Kidney epithelial cell (primary cell): ENCODE results near the gene CCDC8. TPM values are rescaled to one million over a fixed set of nuclear protein-coding genes. Genes with fewer than 3 reads are reported as not detected.
"Not testable (repeated sequence)": the region's sequence is repeated elsewhere in the genome, so short reads cannot be mapped to it uniquely, and the experiment has no call there.

Experiments used
- DNase-seq: peaks from one replicate; pipeline ENCODE4 v3.0.0-alpha.2; 2010; ENCODE audit warnings: low read depth
- H3K27me3 ChIP-seq: 2 replicates; pipeline ENCODE4 v1.6.0; 2011; ENCODE audit warnings: low read length; ENCODE audit not compliant: control insufficient read depth, insufficient read depth
- H3K36me3 ChIP-seq: 2 replicates; pipeline ENCODE4 v1.5.1; 2011; ENCODE audit warnings: low read length; ENCODE audit not compliant: control insufficient read depth, insufficient read depth
- H3K4me3 ChIP-seq: 2 replicates; pipeline ENCODE4 v1.5.1; 2011; ENCODE audit warnings: low read depth, mild to moderate bottlenecking, control low read depth, low read length
- total RNA-seq: library from RNA; depleted of rRNA; stranded (reverse); fragments of >200 nt; gene quantifications from 2 replicates; pipeline ENCODE4 v1.2.3, GENCODE V29; 2015
- TF ChIP-seq, protein P1 (sequence below): IDR thresholded peaks from 2 replicates; pipeline ENCODE4 v1.5.1; 2011; ENCODE audit warnings: mild to moderate bottlenecking, moderate library complexity, low read length, control low read depth, inconsistent platforms; ENCODE audit not compliant: insufficient read depth, poor library complexity, severe bottlenecking

CCDC8 gene
- total RNA-seq, 1 donor from 2014 or later = 21.8 TPM

DNA sequence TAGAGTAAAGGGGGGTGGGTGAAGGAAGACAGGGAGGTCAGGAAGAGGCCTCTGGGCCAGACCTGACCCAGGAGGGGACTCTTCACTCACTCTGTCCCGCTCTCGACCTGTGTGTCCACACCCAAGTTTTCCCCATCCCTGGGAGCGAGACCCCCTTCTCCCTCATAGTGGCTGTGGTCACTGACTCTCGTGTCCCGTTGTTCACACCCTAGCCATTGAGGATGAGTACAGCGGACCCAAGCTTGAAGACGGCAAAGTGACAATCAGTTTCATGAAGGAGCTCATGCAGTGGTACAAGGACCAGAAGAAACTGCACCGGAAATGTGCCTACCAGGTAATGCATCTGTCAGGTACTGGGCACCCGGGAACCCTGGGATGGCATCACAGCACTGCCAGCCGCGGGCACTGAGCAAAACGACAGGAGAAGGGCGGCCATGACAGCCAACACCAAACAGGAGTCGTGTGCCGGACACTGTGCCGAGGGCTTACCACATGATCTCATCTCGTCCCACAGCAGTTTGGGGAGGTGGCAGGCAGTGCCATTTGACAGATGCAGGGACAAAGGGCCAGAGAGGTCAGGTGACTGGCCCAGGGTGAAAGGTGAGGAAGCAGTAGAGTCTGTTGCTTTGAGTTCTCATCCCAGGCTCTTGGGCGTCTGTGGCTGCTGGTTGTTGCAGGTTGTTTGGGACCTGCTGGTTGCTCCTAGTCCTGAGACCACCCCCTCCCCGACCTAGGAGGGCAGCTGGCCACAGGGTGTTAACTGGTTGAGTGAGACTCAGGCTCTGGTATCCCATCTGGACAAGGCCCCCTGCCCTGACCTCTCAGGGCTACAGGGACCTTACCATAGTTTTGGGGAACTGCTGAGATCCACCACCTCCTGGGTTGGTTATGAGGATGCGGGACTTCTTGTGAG lies 36.9 kb downstream of the CCDC8 start:
- TF ChIP-seq, protein P1, sequence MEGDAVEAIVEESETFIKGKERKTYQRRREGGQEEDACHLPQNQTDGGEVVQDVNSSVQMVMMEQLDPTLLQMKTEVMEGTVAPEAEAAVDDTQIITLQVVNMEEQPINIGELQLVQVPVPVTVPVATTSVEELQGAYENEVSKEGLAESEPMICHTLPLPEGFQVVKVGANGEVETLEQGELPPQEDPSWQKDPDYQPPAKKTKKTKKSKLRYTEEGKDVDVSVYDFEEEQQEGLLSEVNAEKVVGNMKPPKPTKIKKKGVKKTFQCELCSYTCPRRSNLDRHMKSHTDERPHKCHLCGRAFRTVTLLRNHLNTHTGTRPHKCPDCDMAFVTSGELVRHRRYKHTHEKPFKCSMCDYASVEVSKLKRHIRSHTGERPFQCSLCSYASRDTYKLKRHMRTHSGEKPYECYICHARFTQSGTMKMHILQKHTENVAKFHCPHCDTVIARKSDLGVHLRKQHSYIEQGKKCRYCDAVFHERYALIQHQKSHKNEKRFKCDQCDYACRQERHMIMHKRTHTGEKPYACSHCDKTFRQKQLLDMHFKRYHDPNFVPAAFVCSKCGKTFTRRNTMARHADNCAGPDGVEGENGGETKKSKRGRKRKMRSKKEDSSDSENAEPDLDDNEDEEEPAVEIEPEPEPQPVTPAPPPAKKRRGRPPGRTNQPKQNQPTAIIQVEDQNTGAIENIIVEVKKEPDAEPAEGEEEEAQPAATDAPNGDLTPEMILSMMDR = no peak
- Histone ChIP-seq H3K4me3 (no peak overlapping the region), H3K27me3 (no peaks in the 10 kb centered on the region), H3K36me3 (peaks cover 3% of the 10 kb centered on the region)
- no peak for DNase-seq

DNA sequence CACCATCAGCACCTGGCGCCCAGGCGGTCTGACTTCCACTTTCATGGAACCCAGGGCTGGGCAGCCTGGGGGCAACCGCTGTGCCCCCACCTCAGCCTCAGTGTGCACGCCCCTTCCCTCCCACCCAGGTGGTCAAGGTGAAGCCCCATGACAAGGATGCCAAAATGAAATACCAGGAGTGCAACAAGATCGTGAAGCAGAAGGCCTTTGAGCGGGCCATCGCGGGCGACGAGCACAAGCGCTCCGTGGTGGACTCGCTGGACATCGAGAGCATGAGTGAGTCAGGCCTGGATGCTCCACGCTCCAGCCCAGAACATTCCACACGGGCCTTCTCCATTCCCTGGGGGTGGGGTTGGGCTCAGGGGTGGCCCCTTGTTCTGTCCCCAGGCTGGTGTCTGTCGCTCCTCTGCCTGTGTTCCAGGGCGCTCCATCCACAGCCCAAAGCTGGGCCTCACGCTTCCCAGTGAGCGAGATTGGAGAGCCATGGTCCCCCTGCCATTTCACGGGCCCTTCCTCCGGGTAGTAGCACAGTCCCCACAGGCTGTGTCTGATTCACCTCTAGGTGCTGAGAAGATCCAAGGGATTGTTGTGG lies 37.8 kb downstream of the CCDC8 start:
- DNase-seq, H3K27me3 ChIP-seq, H3K4me3 ChIP-seq, H3K36me3 ChIP-seq: not testable (repeated sequence)

DNA sequence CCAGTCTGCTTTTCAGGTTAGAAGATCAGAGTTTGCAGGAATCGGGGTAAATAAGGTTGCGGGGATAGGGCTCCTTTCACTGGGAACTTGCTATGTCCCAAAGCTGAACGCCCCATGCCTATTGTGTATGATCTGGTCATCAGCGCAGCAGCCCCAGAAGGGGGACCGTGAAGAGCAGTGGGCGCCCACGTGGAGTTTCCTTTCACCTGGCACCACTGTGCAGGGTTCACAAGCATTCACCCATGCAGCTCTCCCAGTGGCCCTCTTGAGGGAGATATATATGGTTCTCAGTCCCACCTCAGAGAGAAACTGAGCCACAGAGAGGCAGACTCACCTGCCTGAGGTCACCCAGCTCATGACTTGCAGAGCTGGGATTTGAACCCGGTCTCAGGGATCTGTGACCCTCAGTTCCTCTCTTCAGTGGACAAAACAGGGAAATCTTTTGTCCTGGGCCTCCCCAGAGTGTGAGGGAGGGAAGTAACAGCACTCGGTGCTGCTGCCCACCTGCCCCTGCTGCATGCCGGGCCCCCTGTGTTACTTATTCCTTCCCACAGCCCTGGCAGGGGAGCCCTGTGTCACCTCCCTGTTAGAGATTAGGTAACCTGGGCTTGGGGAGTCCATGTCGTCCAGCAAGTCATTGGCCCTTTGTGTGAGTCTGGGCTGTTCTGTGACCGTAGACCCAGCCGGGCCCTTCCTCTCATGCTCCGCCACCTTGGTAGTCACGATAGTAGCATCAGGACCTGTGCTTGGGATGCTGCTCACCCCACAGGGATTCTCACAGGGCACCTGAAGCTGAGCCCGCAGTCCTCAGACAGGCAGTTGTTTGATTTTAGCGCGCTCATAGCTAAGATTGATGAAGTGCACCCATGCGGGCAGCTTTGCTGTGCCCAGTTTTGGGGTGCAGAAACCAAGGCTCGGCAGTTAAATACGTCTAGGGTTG lies 38.6 kb downstream of the CCDC8 start:
- no peak for DNase-seq
- no peak overlapping the region for H3K4me3 ChIP-seq
- H3K36me3 ChIP-seq = peaks cover 3% of the 10 kb centered on the region
- H3K27me3 ChIP-seq = no peaks in the 10 kb centered on the region
- TF ChIP-seq, protein P1 = no peak

- TF ChIP-seq, protein P1 = peak; percentile 25
- H3K4me3 ChIP-seq = no peak overlapping the region
- peak; percentile 90 for DNase-seq
- no peaks in the 10 kb centered on the region for H3K27me3 ChIP-seq
- H3K36me3 ChIP-seq = peaks cover 3% of the 10 kb centered on the region
Observed at GRCh38 chr19:46373491-46374359, 39.6 kb downstream of the CCDC8 start.

DNA sequence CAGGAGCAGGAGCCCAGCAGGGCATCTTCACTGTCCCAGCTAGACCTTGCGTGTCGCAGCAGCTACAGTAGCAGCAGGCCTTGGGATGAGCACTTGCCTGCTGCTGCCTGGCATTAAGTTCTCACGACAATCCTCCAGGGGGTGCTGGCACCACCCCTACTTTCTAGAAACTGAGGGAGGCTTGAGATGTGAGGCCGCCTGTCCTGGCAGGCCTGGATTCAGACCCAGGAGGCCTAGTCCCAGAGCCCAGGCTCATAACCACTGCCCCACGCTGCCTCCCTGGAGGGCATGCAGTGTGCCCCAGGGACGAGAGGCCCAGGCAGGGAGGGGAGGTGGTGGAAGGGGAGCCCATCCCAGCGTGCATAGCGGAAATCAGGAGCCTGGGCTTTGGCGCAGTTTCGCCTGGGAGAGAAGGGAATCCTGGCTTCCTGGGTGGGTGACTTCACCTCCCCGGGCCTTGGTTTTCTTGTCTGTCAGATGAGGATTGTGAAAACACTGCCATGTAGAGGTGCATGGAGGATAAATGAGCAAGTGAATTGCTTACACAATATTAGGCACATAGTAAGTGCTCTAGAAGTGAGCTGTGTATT lies 40.4 kb downstream of the CCDC8 start:
- H3K27me3 ChIP-seq = no peaks in the 10 kb centered on the region
- no peak overlapping the region for H3K4me3 ChIP-seq
- no peak for DNase-seq
- peaks cover 3% of the 10 kb centered on the region for H3K36me3 ChIP-seq
- TF ChIP-seq, protein P1 = peak; percentile 47
